Subcutaneous adipose tissue (tissue), 4 donors: ENCODE measurements around the gene FRMD5. TPM values are rescaled to one million over a fixed set of nuclear protein-coding genes. Genes with fewer than 3 reads are reported as not detected.

ENCODE experiments used
- total RNA-seq, 4 donors: library from RNA; depleted of rRNA; stranded (reverse); fragments of >200 nt; gene quantifications; one replicate each; pipeline ENCODE4 v1.1.0, GENCODE V29; 2016
- TF ChIP-seq, protein P1 (sequence below): fragments of 450-650 bp; IDR thresholded peaks from one replicate; pipeline ENCODE4 v1.5.1; 2016; ENCODE audit warnings: low read depth, mild to moderate bottlenecking, control low read depth, antibody characterized with exemption, moderate library complexity

FRMD5 gene
- under 1 TPM in 1 of 4 donors, not detected in 3; 0.34 TPM for total RNA-seq

DNA sequence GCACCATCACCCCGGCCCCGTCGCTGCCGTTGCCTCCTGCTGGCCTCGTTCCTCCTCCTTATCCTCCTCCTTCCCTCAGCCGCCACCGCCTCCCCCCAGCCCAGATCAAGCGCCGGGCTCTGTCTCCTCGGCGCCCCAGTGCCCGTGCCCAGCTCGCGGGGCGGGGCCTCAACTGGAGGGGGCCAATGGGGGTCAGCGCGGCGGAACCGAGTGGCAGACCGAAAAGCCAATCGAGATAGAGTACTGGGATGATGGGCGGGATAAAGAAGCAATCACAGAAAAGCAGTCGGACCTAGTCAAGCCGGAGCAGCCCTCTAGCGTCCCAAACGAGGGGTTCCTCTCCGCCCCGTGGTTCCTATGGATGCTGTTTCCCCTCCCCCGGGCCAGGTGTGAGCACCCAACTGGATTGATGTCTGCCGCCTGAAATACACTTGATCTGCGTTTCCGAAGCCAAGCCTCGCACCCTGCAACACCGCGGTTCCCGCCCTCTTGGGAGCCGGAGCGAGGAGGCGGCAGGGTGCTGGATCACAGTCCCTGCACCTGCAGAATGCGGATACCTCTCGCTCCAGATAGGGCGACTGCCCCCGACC lies at the start of gene FRMD5:
Gene FRMD5, minus strand, starts transcription at position 121 of the 590 bp plus-strand sequence.
- TF ChIP-seq, protein P1, sequence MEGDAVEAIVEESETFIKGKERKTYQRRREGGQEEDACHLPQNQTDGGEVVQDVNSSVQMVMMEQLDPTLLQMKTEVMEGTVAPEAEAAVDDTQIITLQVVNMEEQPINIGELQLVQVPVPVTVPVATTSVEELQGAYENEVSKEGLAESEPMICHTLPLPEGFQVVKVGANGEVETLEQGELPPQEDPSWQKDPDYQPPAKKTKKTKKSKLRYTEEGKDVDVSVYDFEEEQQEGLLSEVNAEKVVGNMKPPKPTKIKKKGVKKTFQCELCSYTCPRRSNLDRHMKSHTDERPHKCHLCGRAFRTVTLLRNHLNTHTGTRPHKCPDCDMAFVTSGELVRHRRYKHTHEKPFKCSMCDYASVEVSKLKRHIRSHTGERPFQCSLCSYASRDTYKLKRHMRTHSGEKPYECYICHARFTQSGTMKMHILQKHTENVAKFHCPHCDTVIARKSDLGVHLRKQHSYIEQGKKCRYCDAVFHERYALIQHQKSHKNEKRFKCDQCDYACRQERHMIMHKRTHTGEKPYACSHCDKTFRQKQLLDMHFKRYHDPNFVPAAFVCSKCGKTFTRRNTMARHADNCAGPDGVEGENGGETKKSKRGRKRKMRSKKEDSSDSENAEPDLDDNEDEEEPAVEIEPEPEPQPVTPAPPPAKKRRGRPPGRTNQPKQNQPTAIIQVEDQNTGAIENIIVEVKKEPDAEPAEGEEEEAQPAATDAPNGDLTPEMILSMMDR = no peak

DNA sequence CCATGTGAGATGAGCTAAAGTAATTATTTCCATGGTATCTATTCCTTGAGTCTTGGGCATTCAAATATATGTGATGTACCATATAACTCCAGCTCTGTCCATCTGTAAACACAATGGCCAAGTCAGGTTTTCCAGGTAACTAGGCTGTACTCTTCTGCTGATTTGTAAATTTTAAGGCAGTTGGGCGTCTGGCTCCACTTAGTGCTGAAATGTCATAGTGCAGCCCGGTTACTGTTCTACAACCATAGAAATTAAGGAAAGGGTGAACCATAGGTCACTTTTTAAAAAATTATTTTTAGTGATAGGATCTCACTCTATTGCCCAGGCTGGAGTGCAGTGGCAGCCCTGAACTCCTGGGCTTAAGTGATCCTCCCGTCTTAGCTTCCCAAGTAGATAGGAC lies 48.8 kb upstream of the FRMD5 start:
- TF ChIP-seq, protein P1 = no peak

DNA sequence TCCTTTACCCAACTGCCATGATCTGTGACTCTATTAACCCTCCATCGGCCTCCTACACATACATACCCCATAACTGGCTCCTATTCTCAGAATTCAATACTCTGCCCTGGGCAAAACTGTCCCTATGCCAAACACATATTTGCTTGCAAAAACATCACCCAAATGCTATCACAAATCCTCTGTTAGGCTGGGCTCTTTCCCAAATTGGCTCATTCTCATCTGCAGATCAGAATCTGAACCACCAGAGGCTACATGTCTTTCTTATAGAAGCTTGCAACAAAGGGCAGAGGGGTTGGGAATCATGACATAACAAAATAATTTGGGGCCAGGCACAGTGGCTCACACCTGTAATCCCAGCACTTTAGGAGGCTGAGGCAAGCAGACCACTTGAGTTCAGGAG lies 48.1 kb upstream of the FRMD5 start:
- TF ChIP-seq, protein P1 = no peak

DNA sequence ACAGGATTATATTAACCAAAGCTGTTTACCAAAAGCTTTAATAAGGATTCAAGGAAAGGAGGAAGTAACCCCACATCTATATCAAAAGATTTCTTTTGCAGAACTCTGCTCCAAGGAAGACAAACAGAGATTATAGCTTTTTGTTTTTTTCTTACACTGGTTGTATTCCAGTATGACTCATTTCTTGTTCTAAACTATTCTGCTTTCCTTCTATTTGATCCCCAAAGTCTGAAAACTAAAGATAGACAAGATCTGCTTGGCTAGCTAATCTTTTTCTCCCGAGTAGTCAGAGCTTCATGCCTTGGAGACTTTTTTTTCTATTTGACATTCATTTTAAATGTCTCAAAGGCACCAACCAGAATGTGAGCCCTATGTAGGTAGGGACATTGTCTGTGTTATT lies 36.8 kb upstream of the FRMD5 start:
- TF ChIP-seq, protein P1 = no peak

DNA sequence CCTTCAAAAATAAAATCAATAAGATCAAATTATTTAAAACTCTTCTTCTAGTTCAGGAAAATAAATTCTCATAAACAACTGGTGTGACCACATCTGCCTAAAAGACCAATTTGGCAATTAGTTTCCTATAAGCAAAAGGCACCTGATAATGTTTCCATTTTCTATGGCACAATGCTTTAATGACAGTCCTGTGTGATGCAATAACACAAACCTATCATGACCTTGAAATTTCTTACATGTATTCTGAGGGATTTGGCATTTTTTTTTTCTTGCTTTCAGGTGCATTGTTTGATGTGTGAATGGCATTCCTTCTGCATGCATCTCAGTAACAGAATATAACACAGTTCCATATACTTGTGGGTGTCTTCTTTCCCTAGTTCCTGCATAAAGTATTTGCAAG lies 32.5 kb upstream of the FRMD5 start:
- TF ChIP-seq, protein P1 = no peak

DNA sequence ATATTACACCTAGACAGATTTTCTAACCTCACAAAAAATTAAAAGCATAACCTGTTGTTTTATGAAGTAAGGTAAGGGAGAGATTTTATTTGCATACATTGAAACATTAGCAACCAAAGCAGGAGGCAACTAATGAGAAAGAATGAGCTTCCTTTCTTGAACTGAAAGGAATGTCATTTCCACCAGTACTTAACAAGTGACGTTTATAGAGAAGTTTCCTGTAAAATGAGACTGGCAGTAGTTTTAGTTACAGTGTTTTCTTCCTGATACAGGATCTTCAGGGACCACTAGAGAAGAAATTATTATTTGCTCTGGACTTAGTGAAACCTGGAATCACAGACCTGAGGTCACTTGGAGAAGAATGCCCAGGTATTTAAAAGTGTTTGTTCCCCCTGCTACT lies 27.4 kb upstream of the FRMD5 start:
- TF ChIP-seq, protein P1 = no peak

DNA sequence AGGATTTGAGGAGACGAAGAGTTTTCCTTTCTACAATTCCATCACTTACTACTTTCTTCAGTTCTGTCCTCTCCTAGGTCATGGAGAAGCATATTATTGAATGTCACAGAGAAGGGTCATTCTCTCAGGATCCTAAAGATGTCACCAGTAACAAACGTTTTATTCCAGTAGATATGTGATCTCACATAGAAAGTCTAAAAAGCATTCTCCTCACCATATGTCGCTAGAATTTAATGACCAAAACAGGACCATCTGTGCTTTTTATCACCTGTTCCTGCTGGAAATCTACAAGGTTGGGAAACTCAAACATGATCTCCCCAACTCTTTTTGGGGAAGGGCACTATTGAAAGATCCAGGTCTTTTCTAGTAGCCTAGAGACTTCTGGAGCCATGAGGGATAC lies 24.0 kb upstream of the FRMD5 start:
- TF ChIP-seq, protein P1 = no peak
